OCI-LY7 (cell line): ENCODE results near the gene BUB3.

ENCODE experiments used
- CTCF ChIP-seq: fragments of 200-600 bp; sonication (generic); conservative IDR thresholded peaks from 2 replicates; pipeline ENCODE4 v1.5.1; 2014; ENCODE audit warnings: mild to moderate bottlenecking, antibody characterized with exemption, low read length, moderate library complexity, mixed read lengths
- EZH2phosphoT487 ChIP-seq: fragments of 200-600 bp; sonication (generic); IDR thresholded peaks from 2 replicates; pipeline ENCODE4 v1.6.1; 2018; ENCODE audit warnings: low read depth, borderline replicate concordance, mild to moderate bottlenecking, mixed run types, antibody characterized with exemption, low read length, moderate library complexity, mixed read lengths

- TF ChIP-seq CTCF (no peak), EZH2phosphoT487 (no peak)
Observed at GRCh38 chr10:123134915-123135414, 19.2 kb upstream of the BUB3 start.
